OCI-LY1 (cell line): ENCODE data around the gene TTLL11.

ENCODE experiments used
- EZH2 ChIP-seq: fragments of 200-600 bp; sonication (generic), shearing (Covaris generic); IDR thresholded peaks from 2 replicates; pipeline ENCODE4 v1.8.0; 2017; ENCODE audit warnings: borderline replicate concordance, mixed run types, mild to moderate bottlenecking, antibody characterized with exemption, low read length, moderate library complexity, mixed read lengths
- TF ChIP-seq, protein P1 (sequence below): fragments of 200-600 bp; sonication (generic), shearing (Covaris generic); IDR thresholded peaks from 2 replicates; pipeline ENCODE4 v1.5.1; 2017; ENCODE audit warnings: mild to moderate bottlenecking, antibody characterized with exemption, low read length, moderate library complexity, mixed read lengths

DNA sequence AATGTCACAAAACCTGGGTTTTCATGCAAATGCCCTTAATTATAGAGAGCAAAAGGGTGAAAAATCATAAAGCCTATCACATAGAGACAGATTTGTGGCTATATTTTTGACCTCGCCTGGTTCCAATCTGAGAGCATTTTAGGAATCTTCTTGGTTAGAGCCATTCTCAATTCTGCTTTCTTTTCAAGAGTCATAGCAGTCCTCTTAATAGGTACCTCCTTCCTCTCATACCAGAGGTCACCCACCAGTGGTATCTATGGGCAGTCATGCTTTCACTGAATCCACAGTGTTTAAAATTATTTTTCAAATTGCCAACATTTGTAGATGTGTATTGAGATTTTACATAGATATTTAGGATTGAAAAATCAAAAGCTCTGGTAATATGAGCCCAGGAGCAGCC, 226.2 kb downstream of the TTLL11 start:
- TF ChIP-seq, protein P1, sequence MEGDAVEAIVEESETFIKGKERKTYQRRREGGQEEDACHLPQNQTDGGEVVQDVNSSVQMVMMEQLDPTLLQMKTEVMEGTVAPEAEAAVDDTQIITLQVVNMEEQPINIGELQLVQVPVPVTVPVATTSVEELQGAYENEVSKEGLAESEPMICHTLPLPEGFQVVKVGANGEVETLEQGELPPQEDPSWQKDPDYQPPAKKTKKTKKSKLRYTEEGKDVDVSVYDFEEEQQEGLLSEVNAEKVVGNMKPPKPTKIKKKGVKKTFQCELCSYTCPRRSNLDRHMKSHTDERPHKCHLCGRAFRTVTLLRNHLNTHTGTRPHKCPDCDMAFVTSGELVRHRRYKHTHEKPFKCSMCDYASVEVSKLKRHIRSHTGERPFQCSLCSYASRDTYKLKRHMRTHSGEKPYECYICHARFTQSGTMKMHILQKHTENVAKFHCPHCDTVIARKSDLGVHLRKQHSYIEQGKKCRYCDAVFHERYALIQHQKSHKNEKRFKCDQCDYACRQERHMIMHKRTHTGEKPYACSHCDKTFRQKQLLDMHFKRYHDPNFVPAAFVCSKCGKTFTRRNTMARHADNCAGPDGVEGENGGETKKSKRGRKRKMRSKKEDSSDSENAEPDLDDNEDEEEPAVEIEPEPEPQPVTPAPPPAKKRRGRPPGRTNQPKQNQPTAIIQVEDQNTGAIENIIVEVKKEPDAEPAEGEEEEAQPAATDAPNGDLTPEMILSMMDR = no peak
- no peak for TF ChIP-seq EZH2
